Vagina (tissue), 2 donors: ENCODE results near the gene CUEDC1. TPM values are rescaled to one million over a fixed set of nuclear protein-coding genes. Genes with fewer than 3 reads are reported as not detected.

ENCODE experiments used
- DNase-seq, 2 donors: peaks; one replicate each; pipeline ENCODE4 v3.0.0-alpha.2; 2017; ENCODE audit errors: extremely low spot score in 2 of 2
- H3K27ac ChIP-seq: fragments of 200-600 bp; sonication (generic); one replicate; pipeline ENCODE4 v1.5.1; 2019
- H3K27me3 ChIP-seq: fragments of 200-600 bp; sonication (generic); one replicate; pipeline ENCODE4 v1.5.1; 2019
- H3K36me3 ChIP-seq, 2 donors: fragments of 200-600 bp; sonication (generic); one replicate each; pipeline ENCODE4 v1.5.1; 2017 to 2019
- H3K4me1 ChIP-seq: fragments of 200-600 bp; sonication (generic); one replicate; pipeline ENCODE4 v1.5.1; 2019
- H3K4me3 ChIP-seq, 2 donors: fragments of 200-600 bp; sonication (generic); 1 replicate in 1 of 2; 2 replicates in 1 of 2; pipeline ENCODE4 v1.5.1; 2016 to 2019
- H3K9me3 ChIP-seq: fragments of 200-600 bp; sonication (generic); one replicate; pipeline ENCODE4 v1.5.1; 2019
- CTCF ChIP-seq, 3 experiments: fragments of 450-650 bp in 2 of 3; fragments of 200-600 bp in 1 of 3; sonication (generic) in 1 of 3; IDR thresholded peaks; one replicate each; pipeline ENCODE4 v1.5.1; 2017 to 2019; ENCODE audit warnings: antibody characterized with exemption in 3 of 3, mild to moderate bottlenecking in 2 of 3, moderate library complexity in 2 of 3
- POLR2A ChIP-seq, 2 donors: fragments of 450-650 bp; IDR thresholded peaks; one replicate each; pipeline ENCODE4 v1.6.1; 2017; ENCODE audit warnings: antibody characterized with exemption in 2 of 2, mild to moderate bottlenecking in 2 of 2, moderate library complexity in 2 of 2
- POLR2AphosphoS5 ChIP-seq, 2 donors: sonication (generic); formaldehyde crosslinking; IDR thresholded peaks; one replicate each; pipeline ENCODE4 v1.9.0; 2017; ENCODE audit warnings: antibody characterized with exemption in 2 of 2, mild to moderate bottlenecking in 2 of 2, low read depth in 1 of 2; ENCODE audit not compliant: insufficient read depth in 1 of 2
- intact Hi-C: fragments of 100-400 bp; cut with DNase I; formaldehyde crosslinking; loops from one replicate; pipeline ENCODE4 v1.15.1; 2023
- total RNA-seq: library from RNA; depleted of rRNA; stranded (reverse); fragments of >200 nt; gene quantifications from one replicate; pipeline ENCODE4 v1.2.3, GENCODE V29; 2016

Gene CUEDC1
- total RNA-seq, 1 donor from 2014 or later: 28.7 TPM

- Histone ChIP-seq H3K27ac (peak overlapping the region; percentile 82), H3K4me1 (peaks cover 79% of the 10 kb centered on the region), H3K9me3 (no peaks in the 10 kb centered on the region), H3K36me3 (peaks cover 0 to 16% of the 10 kb centered on the region in 2 donors), H3K27me3 (no peaks in the 10 kb centered on the region), H3K4me3 (peak overlapping the region in 1 of 2 donors; percentile 8)
- TF ChIP-seq CTCF (IDR thresholded peaks at IDR 0.05): peak in 1 of 3 experiments; percentile 40
- TF ChIP-seq POLR2AphosphoS5 (IDR thresholded peaks at IDR 0.05; ENCODE audit: insufficient read depth in 1 of 2, low read depth in 1 of 2): peak in 1 of 2 donors; percentile 77
- TF ChIP-seq POLR2A (IDR thresholded peaks at IDR 0.05): no peak
- intact Hi-C loops: no loop called here
- DNase-seq: no peak
Observed at GRCh38 chr17:57875290-57876022, 79.8 kb downstream of the CUEDC1 start.

GRCh38 chr17:57874434-57875289 is 80.5 kb downstream of the CUEDC1 start:
- TF ChIP-seq POLR2AphosphoS5 (IDR thresholded peaks at IDR 0.05; ENCODE audit: insufficient read depth in 1 of 2, low read depth in 1 of 2) (peak; percentile 12 to 61), CTCF (IDR thresholded peaks at IDR 0.05) (no peak), POLR2A (IDR thresholded peaks at IDR 0.05) (no peak)
- intact Hi-C loops: loop anchor here (5.0 kb wide), 1 partner anchor 113 kb away; the partner anchor contains the start of gene VEZF1
- Histone ChIP-seq H3K36me3 (peaks cover 0 to 16% of the 10 kb centered on the region in 2 donors), H3K4me3 (peak overlapping the region; percentile 1 to 8), H3K27me3 (no peaks in the 10 kb centered on the region), H3K4me1 (peaks cover 79% of the 10 kb centered on the region), H3K9me3 (no peaks in the 10 kb centered on the region), H3K27ac (peak overlapping the region; percentile 82)
- no peak for DNase-seq

GRCh38 chr17:57874058-57874419 is 81.2 kb downstream of the CUEDC1 start:
- peaks cover 79% of the 10 kb centered on the region for H3K4me1 ChIP-seq
- H3K36me3 ChIP-seq: peaks cover 0 to 14% of the 10 kb centered on the region in 2 donors
- no peak for DNase-seq
- no peaks in the 10 kb centered on the region for H3K9me3 ChIP-seq
- peak overlapping the region; percentile 1 to 8 for H3K4me3 ChIP-seq
- TF ChIP-seq POLR2A (IDR thresholded peaks at IDR 0.05) (no peak), POLR2AphosphoS5 (IDR thresholded peaks at IDR 0.05; ENCODE audit: insufficient read depth in 1 of 2, low read depth in 1 of 2) (no peak), CTCF (IDR thresholded peaks at IDR 0.05) (no peak)
- peak overlapping the region; percentile 82 for H3K27ac ChIP-seq
- intact Hi-C loops: loop anchor here (5.0 kb wide), 1 partner anchor 113 kb away; the partner anchor contains the start of gene VEZF1
- H3K27me3 ChIP-seq: no peaks in the 10 kb centered on the region

GRCh38 chr17:57873261-57874057 is 81.8 kb downstream of the CUEDC1 start:
- H3K4me3 ChIP-seq: no peak overlapping the region
- H3K36me3 ChIP-seq: peaks cover 0 to 11% of the 10 kb centered on the region in 2 donors
- no peak for DNase-seq
- TF ChIP-seq CTCF (IDR thresholded peaks at IDR 0.05) (no peak), POLR2AphosphoS5 (IDR thresholded peaks at IDR 0.05; ENCODE audit: insufficient read depth in 1 of 2, low read depth in 1 of 2) (no peak), POLR2A (IDR thresholded peaks at IDR 0.05) (no peak)
- no peaks in the 10 kb centered on the region for H3K27me3 ChIP-seq
- no peaks in the 10 kb centered on the region for H3K9me3 ChIP-seq
- H3K27ac ChIP-seq: peak overlapping the region; percentile 82
- intact Hi-C loops: loop anchor here (5.0 kb wide), 1 partner anchor 114 kb away; the partner anchor contains the start of gene VEZF1
- H3K4me1 ChIP-seq: peaks cover 79% of the 10 kb centered on the region
